HL-60 (cell line): ENCODE data around the gene SDC1.

Experiments used
- DNase-seq, 2 experiments: peaks; one replicate each; pipeline ENCODE4 v3.0.0-alpha.2; 2010 to 2020; ENCODE audit warnings: low read depth in 1 of 2, low spot score in 1 of 2
- H3K27ac ChIP-seq: fragments of 250-450 bp; sonication (Bioruptor Pico); replicated peaks from 2 replicates; pipeline ENCODE4 v1.5.1; 2020; ENCODE audit warnings: mild to moderate bottlenecking, moderate library complexity
- H3K27me3 ChIP-seq: fragments of 250-450 bp; sonication (Bioruptor Pico); 2 replicates; pipeline ENCODE4 v1.5.1; 2021; ENCODE audit warnings: mild to moderate bottlenecking, moderate library complexity; ENCODE audit not compliant: insufficient read depth, poor library complexity, severe bottlenecking
- H3K4me3 ChIP-seq: replicated peaks from 2 replicates; pipeline ENCODE4 v1.5.1; 2011; ENCODE audit warnings: mild to moderate bottlenecking, control low read depth, low read length; ENCODE audit not compliant: insufficient read depth
- GABPA ChIP-seq: IDR thresholded peaks from 2 replicates; pipeline ENCODE4 v1.6.1; 2012; ENCODE audit warnings: low read depth
- POLR2AphosphoS5 ChIP-seq: IDR thresholded peaks from 2 replicates; pipeline ENCODE4 v1.6.1; 2012; ENCODE audit warnings: low read depth
- REST ChIP-seq: IDR thresholded peaks from 2 replicates; pipeline ENCODE4 v1.6.1; 2012; ENCODE audit warnings: low read depth; ENCODE audit not compliant: insufficient replicate concordance
- SPI1 ChIP-seq: IDR thresholded peaks from 2 replicates; pipeline ENCODE4 v1.6.1; 2012; ENCODE audit warnings: low read depth, mild to moderate bottlenecking, borderline replicate concordance
- TF ChIP-seq, protein P1 (sequence below): IDR thresholded peaks from one replicate; pipeline ENCODE4 v1.5.1; 2011; ENCODE audit warnings: low read length, control low read depth, inconsistent platforms; ENCODE audit not compliant: insufficient read depth

The SDC1 gene

GRCh38 chr2:20210462-20210861 is 14.5 kb downstream of the SDC1 start:
- no peak for TF ChIP-seq POLR2AphosphoS5
- no peak for TF ChIP-seq GABPA
- TF ChIP-seq SPI1 = no peak
- TF ChIP-seq, protein P1, sequence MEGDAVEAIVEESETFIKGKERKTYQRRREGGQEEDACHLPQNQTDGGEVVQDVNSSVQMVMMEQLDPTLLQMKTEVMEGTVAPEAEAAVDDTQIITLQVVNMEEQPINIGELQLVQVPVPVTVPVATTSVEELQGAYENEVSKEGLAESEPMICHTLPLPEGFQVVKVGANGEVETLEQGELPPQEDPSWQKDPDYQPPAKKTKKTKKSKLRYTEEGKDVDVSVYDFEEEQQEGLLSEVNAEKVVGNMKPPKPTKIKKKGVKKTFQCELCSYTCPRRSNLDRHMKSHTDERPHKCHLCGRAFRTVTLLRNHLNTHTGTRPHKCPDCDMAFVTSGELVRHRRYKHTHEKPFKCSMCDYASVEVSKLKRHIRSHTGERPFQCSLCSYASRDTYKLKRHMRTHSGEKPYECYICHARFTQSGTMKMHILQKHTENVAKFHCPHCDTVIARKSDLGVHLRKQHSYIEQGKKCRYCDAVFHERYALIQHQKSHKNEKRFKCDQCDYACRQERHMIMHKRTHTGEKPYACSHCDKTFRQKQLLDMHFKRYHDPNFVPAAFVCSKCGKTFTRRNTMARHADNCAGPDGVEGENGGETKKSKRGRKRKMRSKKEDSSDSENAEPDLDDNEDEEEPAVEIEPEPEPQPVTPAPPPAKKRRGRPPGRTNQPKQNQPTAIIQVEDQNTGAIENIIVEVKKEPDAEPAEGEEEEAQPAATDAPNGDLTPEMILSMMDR = no peak
- no peak for TF ChIP-seq REST
- H3K27me3 ChIP-seq = no peaks in the 10 kb centered on the region
- DNase-seq = no peak
- no peak overlapping the region for H3K4me3 ChIP-seq
- no peak overlapping the region for H3K27ac ChIP-seq

GRCh38 chr2:20209373-20210109 is 15.4 kb downstream of the SDC1 start:
- H3K27me3 ChIP-seq = no peaks in the 10 kb centered on the region
- TF ChIP-seq POLR2AphosphoS5 = no peak
- H3K27ac ChIP-seq = no peak overlapping the region
- DNase-seq = no peak
- H3K4me3 ChIP-seq = no peak overlapping the region

GRCh38 chr2:20208476-20208859 is 16.5 kb downstream of the SDC1 start:
- no peak for DNase-seq
- no peaks in the 10 kb centered on the region for H3K27me3 ChIP-seq
- TF ChIP-seq SPI1 (no peak), REST (no peak), GABPA (no peak), POLR2AphosphoS5 (no peak)
- TF ChIP-seq, protein P1 = no peak
- H3K4me3 ChIP-seq = no peak overlapping the region
- H3K27ac ChIP-seq = no peak overlapping the region

GRCh38 chr2:20207051-20207450 is 17.9 kb downstream of the SDC1 start:
- no peak overlapping the region for H3K4me3 ChIP-seq
- H3K27me3 ChIP-seq = no peaks in the 10 kb centered on the region
- H3K27ac ChIP-seq = no peak overlapping the region
- no peak for TF ChIP-seq SPI1
- TF ChIP-seq, protein P1 = no peak
- no peak for TF ChIP-seq GABPA
- TF ChIP-seq POLR2AphosphoS5 = no peak
- TF ChIP-seq REST = no peak
- DNase-seq = no peak
